VCaP (cell line): ENCODE results near the gene CD44.

Experiments
- H3K27ac ChIP-seq: fragments of 450-650 bp; 2 replicates; pipeline ENCODE4 v1.5.1; 2017
- CTCF ChIP-seq: fragments of 450-650 bp; conservative IDR thresholded peaks from 2 replicates; pipeline ENCODE4 v1.5.1; 2017; ENCODE audit warnings: mild to moderate bottlenecking, moderate library complexity

The CD44 gene

GRCh38 chr11:35112846-35113105 is 26.2 kb upstream of the CD44 start:
- TF ChIP-seq CTCF: no peak
- H3K27ac ChIP-seq: no peak overlapping the region

GRCh38 chr11:35114906-35115687 is 23.9 kb upstream of the CD44 start:
- no peak for TF ChIP-seq CTCF
- H3K27ac ChIP-seq: no peak overlapping the region

GRCh38 chr11:35115688-35116030 is 23.3 kb upstream of the CD44 start:
- TF ChIP-seq CTCF: no peak
- no peak overlapping the region for H3K27ac ChIP-seq

GRCh38 chr11:35116245-35116644 is 22.7 kb upstream of the CD44 start:
- no peak for TF ChIP-seq CTCF
- no peak overlapping the region for H3K27ac ChIP-seq

- TF ChIP-seq CTCF: no peak
- no peak overlapping the region for H3K27ac ChIP-seq
These were observed 22.0 kb upstream of the CD44 start for GRCh38 chr11:35116762-35117640.

GRCh38 chr11:35118906-35119305 is 20.1 kb upstream of the CD44 start:
- no peak overlapping the region for H3K27ac ChIP-seq

More at GRCh38 chr11:35118906-35119305, 20.1 kb upstream of the CD44 start:
- no peak for TF ChIP-seq CTCF
